Neural crest cell (in vitro differentiated cells): ENCODE results near the gene ZNF763. TPM values are rescaled to one million over a fixed set of nuclear protein-coding genes. Genes with fewer than 3 reads are reported as not detected.
"Not testable (repeated sequence)": the region's sequence is repeated elsewhere in the genome, so short reads cannot be mapped to it uniquely, and the experiment has no call there.

ENCODE experiments used
- DNase-seq: peaks from one replicate; pipeline ENCODE4 v3.0.0; 2021; ENCODE audit warnings: low read depth, mixed read lengths, low spot score
- H3K27ac Mint-ChIP-seq: one replicate; pipeline ENCODE4 v1.8.0; 2021; ENCODE audit warnings: mild to moderate bottlenecking, mixed read lengths; ENCODE audit not compliant: unreplicated experiment
- H3K27me3 Mint-ChIP-seq: 2 replicates; pipeline ENCODE4 v1.8.0; 2021; ENCODE audit warnings: low read depth, mild to moderate bottlenecking, mixed read lengths
- H3K36me3 Mint-ChIP-seq: 2 replicates; pipeline ENCODE4 v1.8.0; 2021; ENCODE audit warnings: low read depth, mild to moderate bottlenecking, mixed read lengths
- H3K4me1 Mint-ChIP-seq: 2 replicates; pipeline ENCODE4 v1.8.0; 2021; ENCODE audit warnings: mixed read lengths
- H3K4me3 Mint-ChIP-seq: one replicate; pipeline ENCODE4 v1.8.0; 2021; ENCODE audit warnings: mild to moderate bottlenecking, mixed read lengths
- H3K9me3 Mint-ChIP-seq: 2 replicates; pipeline ENCODE4 v1.8.0; 2021; ENCODE audit warnings: mixed read lengths
- CTCF ChIP-seq: fragments of 200-600 bp; sonication (generic); conservative IDR thresholded peaks from 2 replicates; pipeline ENCODE4 v1.5.0; 2021; ENCODE audit warnings: antibody characterized with exemption, mild to moderate bottlenecking
- total RNA-seq: library from RNA; stranded (reverse); gene quantifications from 2 replicates; pipeline ENCODE4 v1.2.1, GENCODE V29; 2021

The ZNF763 gene
- total RNA-seq, 1 donor from 2014 or later: 2.9 TPM

DNA sequence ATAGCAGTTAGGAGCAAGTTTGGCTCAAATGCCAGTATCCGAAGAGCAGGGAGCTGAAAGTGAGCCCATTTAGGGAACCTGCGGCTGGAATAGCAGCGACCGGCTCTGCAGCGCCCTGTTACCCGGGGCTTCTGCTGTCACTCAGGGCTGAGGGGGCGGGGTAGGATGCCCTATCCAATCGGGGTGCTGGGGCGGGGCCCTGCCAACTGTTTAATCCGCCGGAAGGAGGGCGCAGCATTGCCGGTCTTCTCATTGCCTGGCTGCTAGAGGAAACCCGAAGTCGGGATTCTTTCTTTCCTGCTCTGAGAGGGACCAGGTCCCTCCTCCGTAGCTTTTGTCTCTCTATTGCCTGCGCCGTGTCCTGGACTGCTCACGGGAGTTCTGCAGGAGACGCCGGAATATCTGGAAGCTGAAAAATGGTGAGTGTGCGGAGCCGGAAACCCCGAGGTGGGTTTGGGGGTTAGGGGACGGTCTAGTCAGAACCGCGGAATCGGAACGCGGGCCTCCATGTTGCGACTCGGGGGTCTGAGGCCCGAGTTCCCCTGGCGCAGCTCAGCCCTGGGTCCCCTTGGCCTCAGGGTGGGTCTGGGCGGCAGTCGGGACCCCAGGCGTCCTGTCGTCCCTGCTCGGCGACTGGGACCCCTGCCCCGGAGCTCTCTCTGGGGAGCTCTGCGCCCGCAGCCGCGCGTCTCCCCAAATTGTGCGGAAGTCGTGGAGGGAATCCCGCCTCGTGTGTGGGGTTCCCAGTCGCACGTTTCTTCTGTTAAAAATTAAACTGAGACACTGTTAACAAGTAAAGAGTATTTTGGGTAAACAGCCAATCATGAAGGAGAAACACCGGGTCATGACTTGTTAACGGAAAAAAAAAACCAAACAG is 22.8 kb downstream of the ZNF763 start:
- H3K4me1 Mint-ChIP-seq: peaks cover 16% of the 10 kb centered on the region
- peak; percentile 93 for DNase-seq
- H3K27ac Mint-ChIP-seq: peak overlapping the region; percentile 99
- H3K36me3 Mint-ChIP-seq: peaks cover 20% of the 10 kb centered on the region
- peak overlapping the region; percentile 99 for H3K4me3 Mint-ChIP-seq
- TF ChIP-seq CTCF: no peak
- H3K27me3 Mint-ChIP-seq: peaks cover 2% of the 10 kb centered on the region
- peaks cover 2% of the 10 kb centered on the region for H3K9me3 Mint-ChIP-seq

GRCh38 chr19:11989112-11989456 is 24.2 kb downstream of the ZNF763 start:
- no peak for TF ChIP-seq CTCF
- peaks cover 2% of the 10 kb centered on the region for H3K27me3 Mint-ChIP-seq

DNA sequence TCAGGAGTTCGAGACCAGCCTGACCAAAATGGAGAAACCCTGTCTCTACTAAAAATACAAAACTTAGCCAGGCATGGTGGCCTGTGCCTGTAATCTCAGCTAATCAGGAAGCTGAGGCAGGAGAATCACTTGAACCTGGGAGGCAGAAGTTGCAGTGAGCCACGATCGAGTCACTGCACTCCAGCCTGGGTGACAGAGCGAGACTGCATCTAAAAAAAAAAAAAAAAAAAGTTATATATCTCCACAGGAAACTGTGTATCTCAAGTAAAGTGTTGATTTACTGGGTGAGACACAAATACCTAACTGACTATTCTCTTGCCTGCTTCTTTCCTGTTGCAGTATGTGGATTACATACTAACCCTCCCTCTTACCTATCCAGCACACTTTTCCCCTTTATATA is 27.1 kb downstream of the ZNF763 start:
- peaks cover 35% of the 10 kb centered on the region for H3K36me3 Mint-ChIP-seq
- H3K4me3 Mint-ChIP-seq, H3K27me3 Mint-ChIP-seq, H3K27ac Mint-ChIP-seq, H3K9me3 Mint-ChIP-seq, DNase-seq: not testable (repeated sequence)
- peaks cover 16% of the 10 kb centered on the region for H3K4me1 Mint-ChIP-seq

More at GRCh38 chr19:11989112-11989456, 24.2 kb downstream of the ZNF763 start:
- no peak overlapping the region for H3K27ac Mint-ChIP-seq
- H3K4me3 Mint-ChIP-seq: peak overlapping the region; percentile 99
- H3K36me3 Mint-ChIP-seq: peaks cover 28% of the 10 kb centered on the region
- H3K4me1 Mint-ChIP-seq: peaks cover 16% of the 10 kb centered on the region
- DNase-seq: no peak
- H3K9me3 Mint-ChIP-seq: peaks cover 2% of the 10 kb centered on the region

DNA sequence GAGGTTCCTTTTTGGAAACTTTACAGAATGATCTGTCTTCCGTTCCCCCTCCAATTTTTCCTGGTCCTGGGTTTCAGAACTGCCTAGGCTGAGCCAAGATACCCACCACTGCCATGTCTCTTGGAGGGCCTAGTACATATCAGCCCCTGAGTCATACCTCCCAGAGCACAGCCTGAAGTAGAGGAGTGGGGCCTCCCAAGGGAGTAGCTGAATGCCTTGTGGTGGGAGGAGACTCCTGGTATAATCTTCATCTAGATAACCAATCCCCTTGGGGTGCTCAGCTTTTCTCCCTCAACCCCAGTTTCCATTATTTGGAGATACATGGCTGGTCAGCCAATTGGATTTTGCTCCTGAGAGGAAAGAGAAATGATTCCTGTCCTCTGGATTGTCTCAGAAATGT is 30.3 kb downstream of the ZNF763 start:
- Mint-ChIP-seq H3K36me3 (peaks cover 55% of the 10 kb centered on the region), H3K4me1 (no peaks in the 10 kb centered on the region), H3K27me3 (no peaks in the 10 kb centered on the region), H3K4me3 (no peak overlapping the region), H3K9me3 (peaks cover 12% of the 10 kb centered on the region), H3K27ac (no peak overlapping the region)
- no peak for DNase-seq
- TF ChIP-seq CTCF: no peak

DNA sequence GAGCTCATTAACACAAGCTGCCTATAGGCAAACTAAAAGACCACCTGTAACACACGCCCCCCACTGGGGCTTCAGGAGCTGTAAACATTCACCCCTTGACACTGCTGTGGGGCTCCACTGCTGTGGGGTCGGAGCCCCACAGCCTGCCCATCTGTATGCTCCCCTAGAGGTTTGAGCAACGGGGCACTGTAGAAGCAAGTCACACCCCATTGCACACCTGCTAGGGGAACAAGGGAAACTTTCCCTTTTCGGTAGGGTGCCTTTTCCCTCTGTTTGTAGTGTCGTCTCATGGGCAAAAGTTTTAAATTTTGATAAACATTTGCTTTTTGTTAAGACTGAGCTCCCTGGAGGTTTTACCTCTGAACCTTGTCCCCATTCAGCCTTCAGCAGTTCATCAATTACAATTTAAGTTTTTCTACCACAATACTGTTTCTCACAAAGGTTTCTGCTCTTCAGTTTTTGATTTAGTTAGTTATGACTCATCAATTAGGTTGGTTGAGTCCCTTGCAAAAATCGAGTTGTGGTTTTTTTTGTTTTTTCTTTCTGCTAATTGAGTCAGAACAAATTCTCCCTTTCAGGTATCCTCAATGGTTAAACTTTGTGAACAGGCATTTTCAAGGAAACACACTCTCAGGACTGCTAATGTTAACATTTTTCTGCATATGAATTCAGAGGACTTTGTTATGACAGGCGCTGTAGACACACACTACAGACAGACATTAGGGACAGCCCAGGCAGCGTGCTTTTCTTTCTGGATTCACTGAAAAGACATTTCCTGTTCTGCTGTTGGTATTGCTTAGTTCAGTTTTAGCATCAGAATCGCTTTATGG is 35.5 kb downstream of the ZNF763 start:
- Mint-ChIP-seq H3K9me3 (peaks cover 15% of the 10 kb centered on the region), H3K27ac (no peak overlapping the region), H3K36me3 (peaks cover 45% of the 10 kb centered on the region), H3K27me3 (no peaks in the 10 kb centered on the region), H3K4me1 (no peaks in the 10 kb centered on the region), H3K4me3 (no peak overlapping the region)
- DNase-seq: no peak
- TF ChIP-seq CTCF: no peak
